ENCODE data around the gene FBN1.

DNA sequence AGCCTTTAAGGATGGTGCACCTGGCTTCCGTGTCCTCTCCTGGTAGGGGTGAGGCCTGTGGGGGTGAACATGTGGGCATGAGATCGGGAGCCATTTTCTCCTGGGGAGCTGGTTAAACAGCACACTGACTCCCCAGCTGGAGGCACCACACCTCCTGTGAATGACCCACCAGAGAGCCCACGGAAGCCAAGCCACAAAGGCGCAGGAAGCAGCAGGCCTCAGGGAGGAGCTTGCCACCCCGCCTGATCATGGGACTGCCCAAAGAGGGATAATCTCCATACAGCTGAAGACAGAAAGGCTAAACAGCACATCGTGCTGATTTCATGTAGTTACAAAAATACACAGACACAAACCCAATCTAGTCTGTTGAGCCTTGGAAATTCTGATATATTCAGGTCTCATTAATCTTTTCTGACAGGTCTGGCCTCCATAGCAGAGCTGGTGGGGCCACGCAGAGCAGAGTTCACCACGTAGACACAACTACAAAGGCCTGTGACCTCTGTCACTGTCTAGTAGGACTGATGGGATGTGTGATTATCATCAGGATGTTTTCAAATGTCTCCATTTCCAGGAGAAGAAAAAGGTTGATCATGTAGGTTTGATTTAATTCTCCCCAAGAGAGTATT, 239.1 kb downstream of the FBN1 start:
- TF ChIP-seq, protein P1, sequence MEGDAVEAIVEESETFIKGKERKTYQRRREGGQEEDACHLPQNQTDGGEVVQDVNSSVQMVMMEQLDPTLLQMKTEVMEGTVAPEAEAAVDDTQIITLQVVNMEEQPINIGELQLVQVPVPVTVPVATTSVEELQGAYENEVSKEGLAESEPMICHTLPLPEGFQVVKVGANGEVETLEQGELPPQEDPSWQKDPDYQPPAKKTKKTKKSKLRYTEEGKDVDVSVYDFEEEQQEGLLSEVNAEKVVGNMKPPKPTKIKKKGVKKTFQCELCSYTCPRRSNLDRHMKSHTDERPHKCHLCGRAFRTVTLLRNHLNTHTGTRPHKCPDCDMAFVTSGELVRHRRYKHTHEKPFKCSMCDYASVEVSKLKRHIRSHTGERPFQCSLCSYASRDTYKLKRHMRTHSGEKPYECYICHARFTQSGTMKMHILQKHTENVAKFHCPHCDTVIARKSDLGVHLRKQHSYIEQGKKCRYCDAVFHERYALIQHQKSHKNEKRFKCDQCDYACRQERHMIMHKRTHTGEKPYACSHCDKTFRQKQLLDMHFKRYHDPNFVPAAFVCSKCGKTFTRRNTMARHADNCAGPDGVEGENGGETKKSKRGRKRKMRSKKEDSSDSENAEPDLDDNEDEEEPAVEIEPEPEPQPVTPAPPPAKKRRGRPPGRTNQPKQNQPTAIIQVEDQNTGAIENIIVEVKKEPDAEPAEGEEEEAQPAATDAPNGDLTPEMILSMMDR (IDR thresholded peaks at IDR 0.05) = no peak
- no peak for TF ChIP-seq POLR2AphosphoS5 (IDR thresholded peaks at IDR 0.05)
- TF ChIP-seq POLR2A (IDR thresholded peaks at IDR 0.05) = no peak
